IMR-90 (cell line): ENCODE data around the gene STK40. TPM values are rescaled to one million over a fixed set of nuclear protein-coding genes. Genes with fewer than 3 reads are reported as not detected.

Experiments
- ATAC-seq: fragments of 200-7000 bp; cut with Tn5 transposase; 2 replicates; pipeline ENCODE4 v1.9.1; 2020; ENCODE audit warnings: low read depth, mild to moderate bottlenecking, moderate library complexity
- BruUV-seq: library from RNA; stranded (reverse); fragments of 400-500 nt; replicated peaks from 2 replicates; lab custom pipeline; 2021; lab: Mats Ljungman, UMichigan
- CTCF ChIA-PET: fragments of 300-600 bp; formaldehyde crosslinking; extraction: SDS; loops from one replicate; lab custom pipeline; 2021; ENCODE audit warnings: antibody characterized with exemption; lab: Yijun Ruan, JAX
- POLR2A ChIA-PET: fragments of 300-600 bp; sonication (Branson Sonifier 250); formaldehyde crosslinking; loops from one replicate; lab custom pipeline; 2022; ENCODE audit warnings: antibody characterized with exemption; ENCODE audit not compliant: unreplicated experiment; lab: Charles Lee
- DNase-seq: peaks from one replicate; pipeline ENCODE4 v3.0.0; 2013
- H2AFZ ChIP-seq: replicated peaks from 2 replicates; pipeline ENCODE3; 2013; ENCODE audit warnings: low read length, mild to moderate bottlenecking; ENCODE audit not compliant: poor library complexity
- H2AK5ac ChIP-seq: 2 replicates; pipeline ENCODE4 v1.6.1; 2013; ENCODE audit warnings: low read depth, low read length, inconsistent platforms
- H2AK9ac ChIP-seq: replicated peaks from 2 replicates; pipeline ENCODE3; 2013; ENCODE audit warnings: mild to moderate bottlenecking, low read depth, low read length, moderate library complexity; ENCODE audit not compliant: poor library complexity
- H2BK120ac ChIP-seq: 2 replicates; pipeline ENCODE4 v1.6.1; 2013; ENCODE audit warnings: low read depth, low read length, inconsistent platforms
- H2BK15ac ChIP-seq: 3 replicates; pipeline ENCODE4 v1.6.1; 2013; ENCODE audit warnings: low read depth, low read length, inconsistent platforms
- H2BK20ac ChIP-seq: 2 replicates; pipeline ENCODE4 v1.6.1; 2013; ENCODE audit warnings: low read depth, mild to moderate bottlenecking, inconsistent platforms, low read length, moderate library complexity
- H2BK5ac ChIP-seq: 2 replicates; pipeline ENCODE4 v1.6.1; 2013; ENCODE audit warnings: mild to moderate bottlenecking, low read depth, low read length, inconsistent platforms; ENCODE audit not compliant: poor library complexity, severe bottlenecking
- H3K14ac ChIP-seq: replicated peaks from 2 replicates; pipeline ENCODE4 v1.6.1; 2013; ENCODE audit warnings: low read depth, low read length, inconsistent platforms
- H3K18ac ChIP-seq: 2 replicates; pipeline ENCODE4 v1.6.1; 2013; ENCODE audit warnings: low read depth, low read length, control low read depth
- H3K23ac ChIP-seq: 2 replicates; pipeline ENCODE4 v1.6.1; 2013; ENCODE audit warnings: low read depth, low read length, inconsistent platforms
- H3K27ac ChIP-seq: 2 replicates; pipeline ENCODE4 v1.5.1; 2013; ENCODE audit warnings: mild to moderate bottlenecking, control low read depth, low read length; ENCODE audit not compliant: insufficient read depth
- H3K27me3 ChIP-seq: 2 replicates; pipeline ENCODE4 v1.6.1; 2013; ENCODE audit warnings: low read length; ENCODE audit not compliant: control insufficient read depth, insufficient read depth
- H3K36me3 ChIP-seq: 2 replicates; pipeline ENCODE4 v1.6.1; 2013; ENCODE audit warnings: low read length, mixed read lengths; ENCODE audit not compliant: control insufficient read depth, insufficient read depth
- H3K4ac ChIP-seq: 2 replicates; pipeline ENCODE4 v1.6.1; 2013; ENCODE audit warnings: low read depth, low read length, inconsistent platforms
- H3K4me1 ChIP-seq: 2 replicates; pipeline ENCODE4 v1.6.1; 2013; ENCODE audit warnings: low read length, mixed read lengths; ENCODE audit not compliant: control insufficient read depth, insufficient read depth
- H3K4me2 ChIP-seq: 2 replicates; pipeline ENCODE4 v1.6.1; 2013; ENCODE audit warnings: low read depth, mild to moderate bottlenecking, control low read depth, low read length, moderate library complexity
- H3K4me3 ChIP-seq: 2 replicates; pipeline ENCODE4 v1.5.1; 2013; ENCODE audit warnings: low read depth, mild to moderate bottlenecking, control low read depth, low read length, moderate library complexity; ENCODE audit not compliant: insufficient read depth
- H3K56ac ChIP-seq: 2 replicates; pipeline ENCODE4 v1.6.1; 2013; ENCODE audit warnings: low read length, inconsistent platforms; ENCODE audit not compliant: insufficient read depth; ENCODE audit errors: extremely low read depth
- H3K79me1 ChIP-seq, 2 experiments: 2 replicates each; pipeline ENCODE4 v1.6.1; 2013; ENCODE audit warnings: low read length in 2 of 2, inconsistent platforms in 1 of 2, low read depth in 1 of 2
- H3K9ac ChIP-seq: 2 replicates; pipeline ENCODE4 v1.6.1; 2013; ENCODE audit warnings: low read depth, low read length, control low read depth
- H3K9me1 ChIP-seq: 2 replicates; pipeline ENCODE4 v1.6.1; 2013; ENCODE audit warnings: low read length, inconsistent platforms; ENCODE audit not compliant: insufficient read depth
- H3K9me3 ChIP-seq: 2 replicates; pipeline ENCODE4 v1.6.1; 2013; ENCODE audit warnings: low read length; ENCODE audit not compliant: control insufficient read depth, insufficient read depth
- H4K20me1 ChIP-seq: 2 replicates; pipeline ENCODE4 v1.6.1; 2013; ENCODE audit warnings: low read length, inconsistent platforms; ENCODE audit not compliant: insufficient read depth
- H4K5ac ChIP-seq: 2 replicates; pipeline ENCODE4 v1.6.1; 2013; ENCODE audit warnings: mild to moderate bottlenecking, low read depth, low read length, control low read depth
- H4K8ac ChIP-seq, 2 experiments: 2 replicates each; pipeline ENCODE4 v1.6.1; 2013; ENCODE audit warnings: low read depth in 2 of 2, low read length in 2 of 2, control low read depth in 1 of 2, inconsistent platforms in 1 of 2
- H4K91ac ChIP-seq: 2 replicates; pipeline ENCODE4 v1.6.1; 2013; ENCODE audit warnings: low read depth, low read length, inconsistent platforms; ENCODE audit not compliant: insufficient read depth
- CEBPB ChIP-seq: IDR thresholded peaks from 2 replicates; pipeline ENCODE4 v1.6.1; 2012; ENCODE audit warnings: low read depth, low read length, improper control_type of control experiment
- CHD1 ChIP-seq: IDR thresholded peaks from 2 replicates; pipeline ENCODE4 v1.6.1; 2012; ENCODE audit warnings: low read depth, low read length, improper control_type of control experiment
- ELK1 ChIP-seq: fragments of 150-350 bp; IDR thresholded peaks from 2 replicates; pipeline ENCODE4 v1.6.1; 2016; ENCODE audit warnings: low read depth, mild to moderate bottlenecking, low read length, moderate library complexity, borderline replicate concordance
- MAFK ChIP-seq: IDR thresholded peaks from 2 replicates; pipeline ENCODE4 v1.6.1; 2012; ENCODE audit warnings: low read depth, low read length, improper control_type of control experiment
- MXI1 ChIP-seq: IDR thresholded peaks from 2 replicates; pipeline ENCODE4 v1.6.1; 2012; ENCODE audit warnings: low read depth, mild to moderate bottlenecking, low read length, moderate library complexity, borderline replicate concordance
- POLR2A ChIP-seq: IDR thresholded peaks from 2 replicates; pipeline ENCODE4 v1.6.1; 2012; ENCODE audit warnings: mild to moderate bottlenecking, low read depth, low read length
- SMC3 ChIP-seq: fragments of 150-350 bp; IDR thresholded peaks from 2 replicates; pipeline ENCODE4 v1.6.1; 2016; ENCODE audit warnings: low read depth, mild to moderate bottlenecking, antibody characterized with exemption, low read length, moderate library complexity
- USF2 ChIP-seq: fragments of 150-350 bp; IDR thresholded peaks from 2 replicates; pipeline ENCODE4 v1.6.1; 2017; ENCODE audit warnings: mild to moderate bottlenecking, antibody characterized with exemption, low read length, low read depth
- WGBS, 2 experiments: methylation state at CpG; one replicate each; pipeline versions ENCODE4 v1.1.5 to v1.1.7; 2013; ENCODE audit warnings: missing lambda C conversion rate in 2 of 2; ENCODE audit not compliant: insufficient read length in 1 of 2; ENCODE audit errors: extremely low coverage in 2 of 2; 5-methylcytosine and 5-hydroxymethylcytosine counted together
- dilution Hi-C: fragments of 300-500 bp; cut with HindIII; formaldehyde crosslinking; loops from one replicate; pipeline ENCODE4 v1.14.3; 2018; ENCODE audit warnings: low sequenced_read_pairs; ENCODE audit not compliant: unreplicated experiment
- in situ Hi-C: fragments of 300-500 bp; cut with MboI; formaldehyde crosslinking; loops from 3 replicates; pipeline ENCODE4 v1.14.3; 2019; ENCODE audit warnings: low sequenced_read_pairs, inconsistent platforms, mixed read lengths
- intact Hi-C: fragments of 100-400 bp; cut with micrococcal nuclease; formaldehyde crosslinking; loops from 2 replicates; pipeline ENCODE4 v1.10.0; 2022
- polyA plus RNA-seq, 3 experiments: library from polyadenylated mRNA; depleted of rRNA; stranded (reverse); fragments of >200 nt; gene quantifications; 2 replicates each; pipeline ENCODE4 v1.2.3, GENCODE V29; 2012; ENCODE audit warnings: low replicate concordance in 1 of 3
- total RNA-seq: library from RNA; depleted of rRNA; stranded (reverse); fragments of >200 nt; gene quantifications from 2 replicates; pipeline ENCODE4 v1.2.3, GENCODE V29; 2012

STK40 gene
- total and polyA plus RNA-seq, 2 of the 4 experiments (the other 2 are of a cell fraction), result 16.0 to 29.9 TPM

GRCh38 chr1:36380143-36380619 lies 5.5 kb downstream of the STK40 start:
- no peak overlapping the region for H2BK5ac ChIP-seq
- no peaks in the 10 kb centered on the region for H3K9me3 ChIP-seq
- intact Hi-C loops (no loop called here), in situ Hi-C loops (no loop called here), dilution Hi-C loops (no loop called here)
- H2AK5ac ChIP-seq, result no peak overlapping the region
- no peak overlapping the region for H3K4me2 ChIP-seq
- ATAC-seq, result no peak
- H3K23ac ChIP-seq, result no peak overlapping the region
- no peak overlapping the region for H3K9ac ChIP-seq
- DNase-seq, result no peak
- peaks cover 66% of the 10 kb centered on the region for H4K20me1 ChIP-seq
- H3K4me3 ChIP-seq, result no peak overlapping the region
- H3K4ac ChIP-seq, result no peak overlapping the region
- H3K9me1 ChIP-seq, result peaks cover 25% of the 10 kb centered on the region
- 67% methylated on average over 1 of the region's 5 CpGs; no CpG with 5 or more reads in 1 of the 2 experiments for WGBS, 2 experiments
- H3K14ac ChIP-seq, result no peak overlapping the region
- H2AFZ ChIP-seq, result no peak overlapping the region
- H3K27ac ChIP-seq, result no peak overlapping the region
- CTCF ChIA-PET, result no interaction called here
- H4K5ac ChIP-seq, result no peak overlapping the region
- TF ChIP-seq SMC3, result no peak
- TF ChIP-seq MXI1, result no peak
- TF ChIP-seq CHD1, result no peak
- no peak for TF ChIP-seq MAFK
- TF ChIP-seq ELK1, result no peak
- TF ChIP-seq CEBPB, result no peak
- TF ChIP-seq USF2, result no peak
- TF ChIP-seq POLR2A, result no peak
- no TSS peak for BruUV-seq
- H3K27me3 ChIP-seq, result no peaks in the 10 kb centered on the region
- peaks cover 10 to 78% of the 10 kb centered on the region in 2 experiments for H3K79me1 ChIP-seq
- no peak overlapping the region for H3K18ac ChIP-seq
- peaks cover 11% of the 10 kb centered on the region for H3K36me3 ChIP-seq
- H2BK15ac ChIP-seq, result 0 out of 3 replicates have a peak overlapping the region, but pooled peaks have one; percentile 5
- H2BK120ac ChIP-seq, result no peak overlapping the region
- H4K91ac ChIP-seq, result no peak overlapping the region
- no peak overlapping the region; the same call in 1 of the 2 replicates for H3K56ac ChIP-seq
- POLR2A ChIA-PET, result no interaction called here
- peaks cover 6% of the 10 kb centered on the region for H3K4me1 ChIP-seq
- H2BK20ac ChIP-seq, result no peak overlapping the region
- H2AK9ac ChIP-seq, result no peak overlapping the region
- no peak overlapping the region for H4K8ac ChIP-seq
